NCI-H1092 treated with DMSO at 0.1 percent for 48 hours (cell line): Measurements from ENCODE around the gene ATG2B.

Source experiments
- DNase-seq: peaks from one replicate; lab custom pipeline; 2025; lab: John Stamatoyannopoulos, UW

Gene ATG2B

GRCh38 chr14:96272777-96273473 lies 90.2 kb downstream of the ATG2B start:
- no peak for DNase-seq

GRCh38 chr14:96271421-96271762 lies 91.7 kb downstream of the ATG2B start:
- DNase-seq, result no peak

- no peak for DNase-seq
These were observed 92.3 kb downstream of the ATG2B start for GRCh38 chr14:96270565-96271420.

- no peak for DNase-seq
These were observed 93.8 kb downstream of the ATG2B start for GRCh38 chr14:96269359-96269710.

- DNase-seq, result no peak
These were observed 94.4 kb downstream of the ATG2B start for GRCh38 chr14:96268431-96269358.

- DNase-seq, result no peak
These were observed 95.2 kb downstream of the ATG2B start for GRCh38 chr14:96267916-96268315.

GRCh38 chr14:96267336-96267735 lies 95.8 kb downstream of the ATG2B start:
- DNase-seq, result no peak

- DNase-seq, result peak; percentile 46
These were observed 97.6 kb downstream of the ATG2B start for GRCh38 chr14:96265383-96266095.

- no peak for DNase-seq
These were observed 98.3 kb downstream of the ATG2B start for GRCh38 chr14:96264853-96265252.

GRCh38 chr14:96264200-96264553 lies 99.0 kb downstream of the ATG2B start:
- no peak for DNase-seq

- no peak for DNase-seq
These were observed 99.6 kb downstream of the ATG2B start for GRCh38 chr14:96263347-96264199.

- no peak for DNase-seq
These were observed 101.1 kb downstream of the ATG2B start for GRCh38 chr14:96261772-96262655.

- DNase-seq, result no peak
These were observed 102.1 kb downstream of the ATG2B start for GRCh38 chr14:96261053-96261452.

GRCh38 chr14:96260341-96260821 lies 102.8 kb downstream of the ATG2B start:
- no peak for DNase-seq

GRCh38 chr14:96257900-96258299 lies 105.2 kb downstream of the ATG2B start:
- DNase-seq, result no peak

GRCh38 chr14:96257056-96257455 lies 106.1 kb downstream of the ATG2B start:
- DNase-seq, result no peak

GRCh38 chr14:96256407-96256806 lies 106.7 kb downstream of the ATG2B start:
- no peak for DNase-seq

GRCh38 chr14:96255501-96256366 lies 107.4 kb downstream of the ATG2B start, which contains the start of gene BDKRB1:
Gene BDKRB1, plus strand, starts transcription at chr14:96256210. Its CDS starts 7,473 bp downstream, at chr14:96263683.
- no peak for DNase-seq

GRCh38 chr14:96254687-96255086 lies 108.5 kb downstream of the ATG2B start:
- no peak for DNase-seq
